HG02798 (cell line): ENCODE data around the gene C3orf33.
"Not testable (repeated sequence)": the region's sequence is repeated elsewhere in the genome, so short reads cannot be mapped to it uniquely, and the experiment has no call there.

Experiments
- ATAC-seq: cut with Tn5 transposase; IDR thresholded peaks from one replicate; pipeline ENCODE4 v1.9.1; 2021; ENCODE audit warnings: mild to moderate bottlenecking; ENCODE audit not compliant: unreplicated experiment, poor library complexity

C3orf33 gene

GRCh38 chr3:155805802-155806618 is at the start of gene C3orf33:
Gene C3orf33 (minus strand): TSS chr3:155806278. CDS start chr3:155806252, 26 bp downstream.
- peak; percentile 98 for ATAC-seq

- ATAC-seq, result peak; percentile 94
These were observed 48.3 kb upstream of the C3orf33 start, which contains the start of gene SLC33A1 for GRCh38 chr3:155854141-155854940. Gene SLC33A1 (minus strand): TSS chr3:155854427. CDS start chr3:155853997, 430 bp downstream.

- ATAC-seq, result no peak
These were observed 47.4 kb upstream of the C3orf33 start for GRCh38 chr3:155853214-155854140.

- ATAC-seq, result no peak
These were observed 46.3 kb upstream of the C3orf33 start for GRCh38 chr3:155852341-155852740.

GRCh38 chr3:155849404-155849803 is 43.3 kb upstream of the C3orf33 start:
- not testable (repeated sequence) for ATAC-seq

GRCh38 chr3:155847993-155848392 is 41.9 kb upstream of the C3orf33 start:
- no peak for ATAC-seq

GRCh38 chr3:155846119-155846518 is 40.0 kb upstream of the C3orf33 start:
- ATAC-seq, result peak; percentile 39

- peak; percentile 65 for ATAC-seq
These were observed 37.5 kb upstream of the C3orf33 start for GRCh38 chr3:155843569-155843968.

GRCh38 chr3:155835341-155836071 is 29.4 kb upstream of the C3orf33 start:
- no peak for ATAC-seq

GRCh38 chr3:155828490-155829098 is 22.5 kb upstream of the C3orf33 start:
- ATAC-seq, result not testable (repeated sequence)

GRCh38 chr3:155815030-155815545 is 9.0 kb upstream of the C3orf33 start:
- no peak for ATAC-seq

GRCh38 chr3:155813224-155813623 is 7.1 kb upstream of the C3orf33 start:
- ATAC-seq, result not testable (repeated sequence)

- no peak for ATAC-seq
These were observed 3.1 kb upstream of the C3orf33 start for GRCh38 chr3:155809181-155809580.

- no peak for ATAC-seq
These were observed 1.7 kb upstream of the C3orf33 start for GRCh38 chr3:155807823-155808222.

GRCh38 chr3:155805204-155805801 is 775 bp downstream of the C3orf33 start:
- peak; percentile 2 for ATAC-seq

GRCh38 chr3:155804323-155804722 is 1.8 kb downstream of the C3orf33 start:
- ATAC-seq, result no peak

- no peak for ATAC-seq
These were observed 13.5 kb downstream of the C3orf33 start for GRCh38 chr3:155792532-155792931.

GRCh38 chr3:155791190-155791589 is 14.9 kb downstream of the C3orf33 start:
- ATAC-seq, result no peak
